Immature natural killer cell (primary cell): ENCODE results near the gene ISL1. TPM values are rescaled to one million over a fixed set of nuclear protein-coding genes. Genes with fewer than 3 reads are reported as not detected.

ENCODE experiments used
- DNase-seq, 3 donors: peaks; one replicate each; pipeline ENCODE4 v3.0.0; 2022; ENCODE audit warnings: mixed read lengths in 1 of 3
- H3K27ac Mint-ChIP-seq, 6 donors: one replicate each; pipeline ENCODE4 v1.8.0; 2020; ENCODE audit warnings: mixed read lengths in 6 of 6, mild to moderate bottlenecking in 5 of 6, inconsistent platforms in 4 of 6, moderate library complexity in 3 of 6
- H3K27me3 Mint-ChIP-seq, 3 donors: one replicate each; pipeline ENCODE4 v1.8.0; 2020 to 2021; ENCODE audit warnings: low read depth in 3 of 3, mild to moderate bottlenecking in 3 of 3, mixed read lengths in 3 of 3, moderate library complexity in 3 of 3, inconsistent platforms in 1 of 3
- H3K36me3 Mint-ChIP-seq, 3 donors: one replicate each; pipeline ENCODE4 v1.8.0; 2020; ENCODE audit warnings: mixed read lengths in 3 of 3, inconsistent platforms in 2 of 3, mild to moderate bottlenecking in 2 of 3
- H3K4me1 Mint-ChIP-seq, 2 donors: one replicate each; pipeline ENCODE4 v1.8.0; 2020; ENCODE audit warnings: inconsistent platforms in 2 of 2, mild to moderate bottlenecking in 2 of 2, mixed read lengths in 2 of 2, moderate library complexity in 1 of 2
- H3K4me3 Mint-ChIP-seq, 5 donors: one replicate each; pipeline ENCODE4 v1.8.0; 2020; ENCODE audit warnings: mild to moderate bottlenecking in 5 of 5, mixed read lengths in 5 of 5, inconsistent platforms in 3 of 5, moderate library complexity in 3 of 5
- H3K9me3 Mint-ChIP-seq, 6 donors: one replicate each; pipeline ENCODE4 v1.8.0; 2020; ENCODE audit warnings: mild to moderate bottlenecking in 6 of 6, mixed read lengths in 6 of 6, inconsistent platforms in 4 of 6, moderate library complexity in 3 of 6
- polyA plus RNA-seq, 3 donors: library from polyadenylated mRNA; unstranded; fragments of 300-500 nt; fragmentation: Illumina TruSeq; gene quantifications; one replicate each; pipeline ENCODE4 v1.2.3, GENCODE V29; 2021

The ISL1 gene
- polyA plus RNA-seq, 3 donors from 2014 or later: not detected

DNA sequence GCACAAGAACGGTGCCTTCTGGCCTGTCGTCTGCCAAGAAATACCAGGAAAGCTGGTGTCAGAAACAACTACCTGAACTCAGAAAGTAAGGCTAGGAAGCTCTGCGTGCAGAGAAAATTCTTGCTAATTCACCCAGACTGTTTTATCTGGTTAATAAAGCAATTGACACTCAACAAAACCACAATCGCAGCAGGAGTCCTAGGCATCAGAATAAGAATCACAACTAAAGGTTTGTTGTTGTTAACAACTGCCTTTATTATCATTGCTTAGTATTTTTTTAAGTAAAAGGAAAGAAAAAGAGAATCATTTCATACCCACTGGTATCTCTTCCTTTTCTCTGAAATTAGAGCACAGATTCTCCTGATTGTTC lies 3.9 kb upstream of the ISL1 start:
- H3K9me3 Mint-ChIP-seq: peaks cover 6 to 85% (median 43%) of the 10 kb centered on the region in 6 donors
- peaks cover 0 to 10% of the 10 kb centered on the region in 2 donors for H3K4me1 Mint-ChIP-seq
- DNase-seq: no peak
- H3K27ac Mint-ChIP-seq: no peak overlapping the region
- peaks cover 0 to 20% (median 8%) of the 10 kb centered on the region in 3 donors for H3K36me3 Mint-ChIP-seq
- H3K27me3 Mint-ChIP-seq: peaks cover 12 to 41% (median 27%) of the 10 kb centered on the region in 3 donors
- no peak overlapping the region for H3K4me3 Mint-ChIP-seq

DNA sequence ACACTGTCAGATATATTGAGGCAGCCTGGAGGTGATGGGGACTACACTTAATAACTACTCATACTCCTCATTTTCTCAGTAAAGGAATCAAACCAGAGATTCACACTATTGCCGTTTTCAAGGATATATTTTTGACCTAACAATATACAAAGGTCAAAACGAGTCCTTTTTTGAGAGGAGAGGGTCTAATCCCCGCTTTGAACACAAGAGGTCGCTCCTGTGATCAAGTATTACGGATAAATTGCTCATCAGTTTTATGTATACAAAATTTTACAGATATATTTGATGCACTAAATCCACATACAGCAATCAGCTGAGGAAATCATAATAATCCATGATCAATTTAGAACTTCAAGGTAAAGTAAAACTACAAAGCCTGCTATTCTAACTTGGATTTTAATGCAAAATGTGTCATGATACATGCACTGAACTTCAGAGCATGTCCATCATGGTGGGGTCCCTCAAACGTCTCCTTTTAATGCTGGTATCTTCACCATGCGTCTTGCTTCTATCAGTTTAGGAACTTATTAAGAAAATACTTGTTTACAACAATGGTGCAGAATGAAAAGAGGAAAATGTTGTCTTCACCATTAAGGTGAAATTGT lies 2.5 kb upstream of the ISL1 start:
- Mint-ChIP-seq H3K27ac (no peak overlapping the region), H3K36me3 (peaks cover 0 to 24% (median 8%) of the 10 kb centered on the region in 3 donors)

DNA sequence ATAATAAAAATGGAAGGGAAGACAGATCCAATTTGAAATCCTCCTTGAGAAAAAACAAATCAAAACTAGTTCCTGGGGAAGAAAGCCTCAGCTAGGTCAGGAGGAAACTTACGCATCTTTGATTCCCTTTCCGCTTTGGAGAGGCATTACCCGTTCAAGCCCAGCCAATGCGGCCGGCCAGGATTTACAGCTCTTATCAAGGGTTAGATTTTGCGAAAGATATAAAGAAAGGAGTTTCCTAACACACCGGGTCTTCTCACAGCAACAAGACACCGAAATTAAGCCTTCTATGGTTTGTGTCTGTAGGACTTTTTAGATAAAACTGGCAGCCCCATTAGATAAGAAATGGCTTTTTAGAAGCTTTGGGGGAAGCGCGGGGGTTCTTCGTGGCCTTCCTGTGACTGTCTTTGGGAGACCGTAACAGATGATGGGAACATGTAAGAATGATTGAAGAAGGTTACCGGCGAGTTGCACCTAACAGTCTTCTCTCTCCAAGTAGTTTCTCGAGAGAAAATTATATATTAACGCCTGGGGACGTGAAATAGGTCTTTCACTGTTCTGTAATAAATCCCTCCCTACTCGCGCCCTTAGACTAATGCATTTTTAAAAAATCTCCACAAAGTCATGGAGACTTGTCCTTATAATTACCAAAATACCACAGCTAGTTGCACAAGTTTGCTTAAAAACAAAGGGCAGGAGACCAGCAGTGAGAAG lies 1.3 kb upstream of the ISL1 start:
- H3K27me3 Mint-ChIP-seq: peaks cover 12 to 54% (median 38%) of the 10 kb centered on the region in 3 donors
- H3K4me3 Mint-ChIP-seq: no peak overlapping the region
- no peak for DNase-seq
- no peak overlapping the region for H3K27ac Mint-ChIP-seq
- H3K9me3 Mint-ChIP-seq: peaks cover 6 to 86% (median 45%) of the 10 kb centered on the region in 6 donors
- peaks cover 0 to 25% (median 8%) of the 10 kb centered on the region in 3 donors for H3K36me3 Mint-ChIP-seq
- peaks cover 0 to 10% of the 10 kb centered on the region in 2 donors for H3K4me1 Mint-ChIP-seq

More for the DNA sequence above, 2.5 kb upstream of the ISL1 start:
- H3K9me3 Mint-ChIP-seq: peaks cover 6 to 83% (median 43%) of the 10 kb centered on the region in 6 donors
- peaks cover 12 to 51% (median 33%) of the 10 kb centered on the region in 3 donors for H3K27me3 Mint-ChIP-seq
- no peak for DNase-seq
- no peak overlapping the region for H3K4me3 Mint-ChIP-seq
- peaks cover 0 to 10% of the 10 kb centered on the region in 2 donors for H3K4me1 Mint-ChIP-seq

DNA sequence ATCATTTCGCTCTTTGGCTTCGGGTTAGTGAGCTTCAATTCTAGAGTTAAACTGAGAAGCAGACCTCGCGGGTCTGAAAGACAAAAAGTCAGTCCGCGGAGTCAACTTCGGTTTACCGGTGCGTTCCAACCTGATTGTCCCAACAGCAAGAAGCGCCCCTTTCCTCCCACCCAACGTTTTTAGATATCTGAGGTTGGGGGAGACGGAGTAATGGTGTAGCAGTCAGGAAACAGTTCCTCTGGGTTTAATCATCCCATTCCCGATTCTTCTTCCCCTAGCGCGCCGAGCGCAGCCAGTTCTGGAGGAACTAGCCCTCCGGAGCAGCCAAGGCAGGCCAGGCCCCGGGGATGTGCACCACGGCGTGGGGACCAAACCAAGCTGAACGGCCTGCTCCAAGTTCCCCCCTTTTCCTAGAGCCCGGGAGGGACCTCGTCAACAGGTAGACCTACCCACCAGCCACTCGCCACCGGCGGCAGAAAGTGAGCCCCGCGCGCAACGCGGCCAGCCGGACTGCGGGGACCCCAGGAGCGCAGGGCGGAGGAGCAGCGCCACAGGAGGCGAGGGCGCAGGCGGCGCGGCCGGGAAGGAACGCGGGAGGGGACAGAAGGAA lies 622 bp upstream of the ISL1 start:
- Mint-ChIP-seq H3K4me1 (peaks cover 0 to 10% of the 10 kb centered on the region in 2 donors), H3K27ac (no peak overlapping the region), H3K4me3 (no peak overlapping the region), H3K9me3 (peaks cover 6 to 82% (median 46%) of the 10 kb centered on the region in 6 donors), H3K27me3 (peaks cover 10 to 54% (median 37%) of the 10 kb centered on the region in 3 donors), H3K36me3 (peaks cover 0 to 21% (median 8%) of the 10 kb centered on the region in 3 donors)
- no peak for DNase-seq

DNA sequence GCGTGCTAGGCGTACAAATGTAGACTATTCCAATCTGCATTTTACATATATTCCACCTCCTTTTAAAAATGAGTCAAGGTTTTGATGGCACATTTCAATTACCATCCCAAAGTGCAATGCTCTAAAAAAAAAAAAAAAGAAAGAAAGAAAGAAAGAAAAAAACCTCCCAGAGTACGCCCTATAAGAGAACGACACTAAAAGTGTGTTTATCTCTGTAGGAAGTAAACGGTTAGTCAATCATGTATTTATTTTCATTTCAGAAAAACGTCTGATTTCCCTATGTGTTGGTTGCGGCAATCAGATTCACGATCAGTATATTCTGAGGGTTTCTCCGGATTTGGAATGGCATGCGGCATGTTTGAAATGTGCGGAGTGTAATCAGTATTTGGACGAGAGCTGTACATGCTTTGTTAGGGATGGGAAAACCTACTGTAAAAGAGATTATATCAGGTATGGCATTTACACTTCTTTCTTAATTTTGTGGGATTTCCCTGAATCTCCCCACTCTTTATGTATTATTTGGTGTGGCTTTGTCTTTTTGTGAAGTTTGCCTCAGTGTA lies 1.1 kb downstream of the ISL1 start:
- no peak for DNase-seq
- H3K27ac Mint-ChIP-seq: no peak overlapping the region
- H3K4me3 Mint-ChIP-seq: no peak overlapping the region
- H3K27me3 Mint-ChIP-seq: peaks cover 12 to 49% (median 28%) of the 10 kb centered on the region in 3 donors
- peaks cover 0 to 15% (median 3%) of the 10 kb centered on the region in 3 donors for H3K36me3 Mint-ChIP-seq
- peaks cover 1 to 80% (median 40%) of the 10 kb centered on the region in 6 donors for H3K9me3 Mint-ChIP-seq
- H3K4me1 Mint-ChIP-seq: peaks cover 0 to 5% of the 10 kb centered on the region in 2 donors

DNA sequence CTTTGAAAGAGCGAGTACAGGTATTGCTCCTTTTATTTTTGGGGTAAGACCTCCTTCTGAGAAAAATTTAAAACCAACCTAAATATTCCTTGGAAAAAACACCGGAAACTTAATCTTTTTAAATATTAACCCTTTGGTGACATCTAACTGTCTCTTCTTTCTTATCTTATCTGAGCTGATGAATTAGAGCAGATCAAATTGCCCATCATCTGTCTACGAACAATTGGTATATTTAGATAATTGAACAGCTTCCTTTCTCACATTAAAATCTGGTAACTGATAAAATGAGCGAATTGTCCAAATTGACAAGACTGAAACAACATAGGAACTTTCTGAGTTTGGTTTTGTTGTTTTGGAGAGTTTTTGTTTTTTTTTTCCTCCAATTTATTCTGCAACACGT lies 2.0 kb downstream of the ISL1 start:
- H3K27ac Mint-ChIP-seq: no peak overlapping the region
- no peak for DNase-seq
- peaks cover 2 to 71% (median 37%) of the 10 kb centered on the region in 6 donors for H3K9me3 Mint-ChIP-seq
- H3K27me3 Mint-ChIP-seq: peaks cover 12 to 43% (median 29%) of the 10 kb centered on the region in 3 donors
- no peak overlapping the region for H3K4me3 Mint-ChIP-seq
- H3K4me1 Mint-ChIP-seq: no peaks in the 10 kb centered on the region
- H3K36me3 Mint-ChIP-seq: peaks cover 0 to 15% (median 3%) of the 10 kb centered on the region in 3 donors

DNA sequence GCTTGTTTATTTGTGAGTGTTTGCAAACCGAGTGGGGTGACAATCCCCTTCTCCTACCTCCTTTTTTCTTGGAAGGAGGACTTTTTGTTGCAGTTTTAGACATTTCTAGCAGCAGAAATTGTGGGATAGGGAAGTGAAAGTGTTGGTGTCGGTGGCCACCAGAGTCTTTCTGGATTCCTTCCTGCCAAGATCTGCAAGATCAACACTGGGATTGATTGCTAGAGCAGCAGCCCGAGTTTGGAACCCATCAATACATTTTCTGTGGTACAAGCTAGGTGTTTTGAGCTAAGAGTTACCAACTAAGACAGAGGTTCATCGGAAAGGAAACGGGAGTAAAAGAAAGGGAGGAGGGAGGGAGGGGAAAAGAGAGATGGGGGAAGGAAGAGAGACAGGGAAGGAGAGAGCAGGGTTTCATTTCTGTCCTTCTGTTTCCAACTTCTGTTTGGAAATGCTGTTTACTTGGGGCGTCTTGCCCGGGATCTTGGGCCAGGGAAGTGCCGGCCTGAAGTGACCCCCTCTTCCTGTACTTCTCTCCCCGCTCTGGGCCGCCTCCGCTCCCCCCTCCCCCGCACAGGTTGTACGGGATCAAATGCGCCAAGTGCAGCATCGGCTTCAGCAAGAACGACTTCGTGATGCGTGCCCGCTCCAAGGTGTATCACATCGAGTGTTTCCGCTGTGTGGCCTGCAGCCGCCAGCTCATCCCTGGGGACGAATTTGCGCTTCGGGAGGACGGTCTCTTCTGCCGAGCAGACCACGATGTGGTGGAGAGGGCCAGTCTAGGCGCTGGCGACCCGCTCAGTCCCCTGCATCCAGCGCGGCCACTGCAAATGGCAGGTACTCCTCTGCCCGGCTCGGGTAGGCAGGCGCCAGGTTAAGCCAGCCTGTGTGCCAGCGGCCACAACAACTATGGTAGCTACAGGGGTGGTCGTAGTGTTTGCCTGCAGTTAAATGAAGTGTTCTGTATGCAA lies 4.0 kb downstream of the ISL1 start:
- H3K4me3 Mint-ChIP-seq: no peak overlapping the region
- H3K9me3 Mint-ChIP-seq: peaks cover 7 to 71% (median 30%) of the 10 kb centered on the region in 6 donors
- no peak for DNase-seq
- peaks cover 9 to 42% (median 30%) of the 10 kb centered on the region in 3 donors for H3K27me3 Mint-ChIP-seq
- peaks cover 0 to 11% (median 3%) of the 10 kb centered on the region in 3 donors for H3K36me3 Mint-ChIP-seq
- H3K27ac Mint-ChIP-seq: no peak overlapping the region
- no peaks in the 10 kb centered on the region for H3K4me1 Mint-ChIP-seq

DNA sequence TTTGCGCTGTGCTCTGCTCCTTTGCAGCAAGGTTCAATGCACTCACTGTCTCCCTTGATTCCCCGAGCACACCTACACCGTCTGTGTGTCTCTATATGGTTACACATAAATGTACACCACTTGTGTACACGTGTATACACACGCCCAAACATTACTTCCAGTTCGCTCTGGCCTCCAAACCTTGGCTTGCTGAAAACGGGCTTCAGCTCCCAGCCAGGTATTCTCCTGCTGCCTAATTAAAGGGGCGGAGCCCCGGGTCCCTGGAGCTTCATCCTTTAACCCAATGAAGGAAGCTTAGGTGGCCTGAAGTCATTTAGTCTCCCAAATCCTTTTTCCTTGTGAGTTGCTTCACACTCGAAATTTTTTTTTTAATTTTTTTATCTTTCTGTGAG lies 4.6 kb downstream of the ISL1 start:
- Mint-ChIP-seq H3K9me3 (peaks cover 7 to 75% (median 31%) of the 10 kb centered on the region in 6 donors), H3K36me3 (peaks cover 0 to 9% (median 3%) of the 10 kb centered on the region in 3 donors), H3K27ac (no peak overlapping the region), H3K27me3 (peaks cover 12 to 42% (median 30%) of the 10 kb centered on the region in 3 donors), H3K4me1 (no peaks in the 10 kb centered on the region), H3K4me3 (no peak overlapping the region)
- no peak for DNase-seq

DNA sequence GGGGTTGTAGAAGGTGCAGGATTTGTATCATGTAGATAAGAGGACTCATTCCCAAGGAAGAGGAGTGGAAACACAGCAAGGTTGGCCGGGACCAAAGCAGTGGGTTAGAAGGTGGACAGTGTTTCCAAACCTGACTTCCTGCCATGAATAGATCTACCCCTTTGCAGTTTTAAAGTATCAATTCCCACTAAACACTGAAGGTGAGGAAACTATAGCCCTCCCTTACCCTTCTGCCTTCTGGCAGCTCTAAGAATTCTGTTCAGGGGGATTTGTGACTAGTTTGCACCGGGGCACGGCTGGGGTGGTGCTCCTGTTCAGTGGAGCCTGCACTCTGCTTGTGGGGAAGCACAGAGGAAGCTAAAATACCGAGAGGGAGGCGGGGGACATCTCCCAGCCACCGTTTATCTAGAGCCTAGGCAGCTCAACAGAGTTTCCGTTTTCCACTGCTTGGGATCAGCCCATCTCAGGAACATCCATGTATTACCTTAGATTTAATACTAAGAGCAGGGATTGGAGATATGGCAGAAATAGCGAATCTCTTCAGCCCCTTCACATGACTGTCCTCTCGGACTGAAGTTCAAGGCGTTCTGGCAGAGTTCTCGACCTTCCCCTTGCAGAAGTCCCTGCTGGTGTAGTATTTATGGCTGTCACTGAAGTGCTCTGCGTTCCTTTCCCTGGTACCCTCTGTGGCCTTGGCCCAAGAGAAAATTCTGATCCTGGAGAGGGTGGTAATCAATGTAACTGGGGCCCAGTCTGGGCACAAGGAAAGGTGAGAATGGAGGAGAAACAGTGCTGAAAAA lies 5.4 kb downstream of the ISL1 start:
- Mint-ChIP-seq H3K36me3 (peaks cover 0 to 9% (median 3%) of the 10 kb centered on the region in 3 donors), H3K4me1 (no peaks in the 10 kb centered on the region), H3K4me3 (no peak overlapping the region), H3K27ac (no peak overlapping the region), H3K27me3 (peaks cover 8 to 35% (median 30%) of the 10 kb centered on the region in 3 donors), H3K9me3 (peaks cover 7 to 72% (median 29%) of the 10 kb centered on the region in 6 donors)
- no peak for DNase-seq

DNA sequence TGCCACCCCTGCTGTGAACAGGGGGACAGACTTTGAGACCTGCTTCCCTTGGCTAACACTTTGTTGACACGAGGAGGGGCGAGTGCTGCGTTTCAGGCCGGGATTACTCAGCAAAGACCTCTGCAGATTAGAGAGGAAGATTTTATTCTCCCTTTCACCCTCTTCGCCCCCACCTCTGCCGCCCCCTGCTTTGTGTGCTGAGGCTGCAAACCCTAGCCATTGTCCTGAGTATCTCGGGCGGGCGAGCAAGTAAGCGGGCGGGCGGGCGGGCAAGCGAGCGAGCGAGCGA lies 6.0 kb downstream of the ISL1 start:
- H3K9me3 Mint-ChIP-seq: peaks cover 7 to 72% (median 27%) of the 10 kb centered on the region in 6 donors
- H3K27me3 Mint-ChIP-seq: peaks cover 5 to 30% (median 29%) of the 10 kb centered on the region in 3 donors
- no peaks in the 10 kb centered on the region for H3K4me1 Mint-ChIP-seq
- H3K27ac Mint-ChIP-seq: no peak overlapping the region
- peaks cover 0 to 9% (median 0%) of the 10 kb centered on the region in 3 donors for H3K36me3 Mint-ChIP-seq
- H3K4me3 Mint-ChIP-seq: no peak overlapping the region
- DNase-seq: no peak

DNA sequence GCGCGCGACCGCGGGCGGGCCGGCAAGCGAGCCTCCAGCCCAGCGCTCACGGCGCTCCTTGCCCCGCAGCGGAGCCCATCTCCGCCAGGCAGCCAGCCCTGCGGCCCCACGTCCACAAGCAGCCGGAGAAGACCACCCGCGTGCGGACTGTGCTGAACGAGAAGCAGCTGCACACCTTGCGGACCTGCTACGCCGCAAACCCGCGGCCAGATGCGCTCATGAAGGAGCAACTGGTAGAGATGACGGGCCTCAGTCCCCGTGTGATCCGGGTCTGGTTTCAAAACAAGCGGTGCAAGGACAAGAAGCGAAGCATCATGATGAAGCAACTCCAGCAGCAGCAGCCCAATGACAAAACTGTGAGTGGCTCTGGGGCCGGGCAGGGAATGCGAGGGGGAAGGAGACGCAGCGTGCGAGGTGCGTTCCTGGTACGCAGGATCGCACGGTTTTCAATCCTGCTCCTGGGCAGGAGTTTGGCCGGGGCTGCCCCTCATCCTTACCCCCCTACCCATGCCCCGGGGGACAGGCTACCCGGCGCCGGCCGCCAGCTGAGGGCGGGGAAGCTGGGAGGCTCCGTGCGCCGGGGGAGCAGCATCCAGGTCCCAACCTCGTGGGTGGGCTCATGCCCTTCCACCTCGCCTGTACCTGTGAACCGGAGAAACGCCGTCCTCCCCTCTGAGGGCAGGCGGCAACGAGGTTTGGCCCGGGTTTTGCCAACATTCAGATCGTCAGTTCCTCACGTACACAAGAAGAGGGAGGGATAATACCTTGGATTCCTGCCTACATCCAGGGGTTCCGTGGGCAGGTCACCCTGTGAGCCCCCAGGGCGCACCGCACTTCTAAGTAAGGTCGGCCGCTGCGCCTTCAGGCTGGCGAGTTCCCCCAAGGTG lies 6.6 kb downstream of the ISL1 start:
- H3K36me3 Mint-ChIP-seq: peaks cover 0 to 5% (median 0%) of the 10 kb centered on the region in 3 donors
- H3K27ac Mint-ChIP-seq: no peak overlapping the region
- H3K4me1 Mint-ChIP-seq: no peaks in the 10 kb centered on the region
- DNase-seq: no peak
- peaks cover 7 to 70% (median 22%) of the 10 kb centered on the region in 6 donors for H3K9me3 Mint-ChIP-seq
- peak overlapping the region in 1 of 5 donors; percentile 33 for H3K4me3 Mint-ChIP-seq
- peaks cover 5 to 28% (median 24%) of the 10 kb centered on the region in 3 donors for H3K27me3 Mint-ChIP-seq
